RPMI8226 (cell line): ENCODE data around the gene B4GALT1.

Source experiments
- DNase-seq: peaks from one replicate; pipeline ENCODE4 v3.0.0-alpha.2; 2015

B4GALT1 gene, protein sequence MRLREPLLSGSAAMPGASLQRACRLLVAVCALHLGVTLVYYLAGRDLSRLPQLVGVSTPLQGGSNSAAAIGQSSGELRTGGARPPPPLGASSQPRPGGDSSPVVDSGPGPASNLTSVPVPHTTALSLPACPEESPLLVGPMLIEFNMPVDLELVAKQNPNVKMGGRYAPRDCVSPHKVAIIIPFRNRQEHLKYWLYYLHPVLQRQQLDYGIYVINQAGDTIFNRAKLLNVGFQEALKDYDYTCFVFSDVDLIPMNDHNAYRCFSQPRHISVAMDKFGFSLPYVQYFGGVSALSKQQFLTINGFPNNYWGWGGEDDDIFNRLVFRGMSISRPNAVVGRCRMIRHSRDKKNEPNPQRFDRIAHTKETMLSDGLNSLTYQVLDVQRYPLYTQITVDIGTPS

DNA sequence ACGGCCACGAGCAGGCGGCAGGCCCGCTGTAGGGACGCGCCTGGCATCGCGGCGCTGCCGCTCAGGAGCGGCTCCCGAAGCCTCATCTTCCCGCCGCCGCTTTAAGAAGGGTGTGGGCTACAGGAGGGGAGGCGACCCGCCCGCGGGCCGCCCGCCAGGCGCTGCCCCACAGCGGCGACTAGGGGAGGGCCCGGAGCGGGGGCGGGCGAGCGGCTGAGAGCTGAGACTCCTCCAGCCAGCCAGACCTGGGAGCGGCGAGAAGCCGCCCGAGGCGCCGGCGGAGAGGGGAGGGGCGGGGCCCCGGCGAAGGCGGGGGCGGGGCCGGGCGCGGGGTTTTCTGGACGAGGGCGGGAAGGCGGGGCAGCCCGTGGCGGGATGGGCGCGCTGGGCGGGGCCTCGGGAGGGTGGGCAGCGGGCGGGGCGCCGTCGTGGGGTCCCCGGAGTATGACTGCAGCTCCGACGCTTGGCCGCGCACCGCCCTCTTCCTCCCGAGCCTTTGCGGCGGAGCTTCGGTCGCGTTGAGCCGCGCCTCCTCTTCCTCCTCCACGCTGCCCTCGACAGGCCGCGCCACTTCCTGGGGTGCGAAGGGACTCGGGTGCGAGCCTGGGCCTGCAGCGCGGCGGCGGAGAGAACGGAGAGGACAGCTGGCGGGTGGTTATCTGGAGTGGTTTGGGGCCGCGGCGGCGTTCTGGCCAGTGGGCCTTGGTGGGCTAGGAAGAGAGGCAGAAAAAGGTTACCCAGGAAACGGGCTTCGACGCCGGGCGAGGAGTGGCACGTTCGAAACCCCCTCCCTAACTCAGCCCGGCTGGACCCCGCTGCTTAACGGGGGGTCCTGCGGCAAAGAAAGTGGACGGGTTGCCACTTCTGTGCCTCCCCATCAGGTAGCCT lies at the start of gene B4GALT1:
TSS of gene B4GALT1 (minus strand) at position 253 of the 888 bp plus-strand sequence. CDS start at position 86, 167 bp downstream.
- DNase-seq: peak; percentile 94

DNA sequence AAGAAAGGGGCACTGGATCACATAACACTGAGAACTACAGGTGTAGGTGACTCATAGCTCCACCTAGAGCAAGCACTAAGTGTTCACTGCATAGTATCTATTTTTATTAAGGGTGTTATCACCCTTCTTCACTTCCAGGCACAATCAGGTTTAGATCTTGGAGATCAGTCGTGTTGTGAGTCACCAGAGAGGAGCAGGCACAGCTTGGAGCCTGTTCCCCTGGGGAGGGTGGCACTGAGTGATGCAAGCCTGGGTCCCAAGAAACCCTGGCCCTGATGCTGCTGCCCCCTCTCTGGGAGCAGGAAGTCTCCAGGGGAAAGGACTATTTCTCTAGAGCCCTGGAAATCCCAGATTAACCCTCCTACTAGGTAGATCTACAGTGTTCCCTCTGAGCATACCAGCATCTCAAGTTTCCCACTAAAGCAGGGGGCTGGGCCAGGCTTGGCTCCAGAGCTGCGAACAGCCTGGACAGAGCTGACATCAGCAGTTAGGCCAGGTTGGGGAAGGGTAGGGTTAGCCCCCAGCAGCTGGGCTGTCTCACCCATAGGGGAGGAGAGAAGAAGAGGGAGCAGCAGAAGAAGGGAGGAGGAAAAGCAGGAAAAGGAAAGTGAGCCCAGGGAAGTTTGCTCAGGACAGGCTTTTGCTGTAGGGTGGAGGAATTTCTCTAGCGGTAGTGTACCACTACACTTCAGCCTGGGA lies 44.7 kb upstream of the B4GALT1 start:
- DNase-seq: no peak

DNA sequence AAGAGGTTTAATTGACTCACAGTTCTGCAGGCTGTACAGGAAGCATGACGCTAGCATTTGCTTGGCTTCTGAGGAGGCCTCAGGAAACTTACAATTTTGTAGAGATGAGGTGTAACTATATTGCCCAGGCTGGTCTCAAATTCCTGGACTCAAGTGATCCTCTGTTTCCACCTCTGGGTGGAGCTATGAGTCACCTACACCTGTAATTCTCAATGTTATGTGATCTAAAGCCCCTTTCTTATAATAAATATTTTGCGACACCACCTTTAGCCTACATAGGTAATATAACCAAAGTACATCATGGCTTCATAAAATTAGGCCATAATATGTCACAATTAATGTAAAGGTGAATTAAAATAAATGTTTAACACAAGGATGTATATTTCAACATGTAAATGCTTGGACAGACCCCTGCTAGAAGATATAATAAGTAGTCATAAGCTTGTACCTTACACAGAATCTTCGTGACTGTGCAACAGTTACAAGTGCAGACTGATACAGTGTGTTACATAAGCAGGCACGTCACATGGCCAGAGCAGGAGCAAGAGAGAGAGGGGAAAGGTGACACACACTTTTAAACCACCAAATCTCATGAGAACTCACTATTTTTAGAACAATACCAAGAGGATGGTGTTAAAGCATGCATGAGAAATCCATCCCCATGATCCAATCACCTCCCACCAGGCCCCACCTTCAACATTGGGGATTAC lies 43.0 kb upstream of the B4GALT1 start:
- DNase-seq: no peak

DNA sequence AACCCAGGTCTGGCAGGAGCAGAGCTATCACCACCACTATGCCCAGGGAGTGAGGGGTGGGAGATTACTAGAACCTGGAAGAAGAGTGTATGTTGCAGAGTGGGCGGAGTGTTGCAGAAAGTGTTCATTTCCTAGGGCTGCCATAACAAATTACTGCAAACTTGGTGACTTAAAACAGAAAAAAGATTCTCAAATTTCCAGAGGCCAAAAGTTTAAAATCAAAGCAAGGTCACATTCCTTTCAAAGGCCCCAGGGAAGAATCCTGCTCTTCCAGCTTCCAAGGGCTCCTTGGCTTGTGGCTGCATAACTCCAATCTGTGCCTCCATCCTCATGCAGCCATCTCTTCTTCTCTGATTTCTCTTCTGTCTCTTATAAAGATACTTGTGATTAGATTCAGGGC lies 42.3 kb upstream of the B4GALT1 start:
- DNase-seq: no peak

DNA sequence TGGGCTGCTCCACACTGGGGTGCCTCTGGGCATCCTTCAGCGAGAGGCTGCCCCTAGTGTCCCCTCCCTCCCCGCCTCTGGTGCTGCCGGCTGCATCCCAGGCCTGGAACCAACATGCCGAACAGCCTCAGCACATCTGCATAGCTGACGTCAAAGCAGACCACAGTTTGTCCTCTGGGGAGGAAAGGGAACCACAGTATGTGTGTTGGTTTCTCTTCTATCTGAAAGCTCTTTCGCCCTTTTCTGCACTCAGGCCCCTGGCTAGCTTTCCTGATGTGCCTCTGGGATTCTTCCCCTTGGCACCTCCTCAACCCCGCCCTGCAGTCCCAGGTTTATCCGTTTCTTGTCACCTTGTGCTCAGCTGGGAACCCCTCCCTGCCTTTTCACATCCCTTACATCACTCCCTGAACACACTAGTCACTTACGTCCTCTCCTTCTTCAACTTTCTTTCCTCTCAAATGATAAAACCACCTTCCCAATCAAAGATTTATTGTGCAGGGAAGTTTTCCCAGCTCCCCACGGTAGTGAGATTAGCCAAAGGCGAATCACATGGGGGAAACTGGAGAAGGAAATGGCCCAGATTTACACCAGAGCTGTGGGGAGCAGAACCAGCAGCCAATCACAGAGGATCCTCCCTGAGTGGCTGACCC lies 35.5 kb upstream of the B4GALT1 start:
- DNase-seq: peak; percentile 44

DNA sequence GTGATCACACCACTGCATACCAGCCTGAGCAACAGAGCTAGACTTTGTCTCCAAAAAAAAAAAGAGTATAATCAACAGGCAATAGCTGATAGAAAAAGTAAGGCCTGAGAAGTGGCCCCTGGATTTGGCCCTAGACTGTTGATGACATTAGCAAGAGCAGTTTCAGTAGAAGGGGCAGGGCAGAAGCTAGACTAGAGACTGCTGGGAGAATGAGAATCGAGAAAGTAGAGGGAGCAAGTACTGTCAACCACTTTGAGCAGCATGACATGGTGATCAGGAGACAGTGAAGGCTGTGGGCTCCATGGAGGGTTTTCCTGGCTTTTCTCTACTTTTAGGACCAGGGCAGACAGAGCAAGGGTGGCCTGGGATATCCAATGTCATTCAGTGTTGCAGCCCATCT lies 34.9 kb upstream of the B4GALT1 start:
- DNase-seq: no peak

DNA sequence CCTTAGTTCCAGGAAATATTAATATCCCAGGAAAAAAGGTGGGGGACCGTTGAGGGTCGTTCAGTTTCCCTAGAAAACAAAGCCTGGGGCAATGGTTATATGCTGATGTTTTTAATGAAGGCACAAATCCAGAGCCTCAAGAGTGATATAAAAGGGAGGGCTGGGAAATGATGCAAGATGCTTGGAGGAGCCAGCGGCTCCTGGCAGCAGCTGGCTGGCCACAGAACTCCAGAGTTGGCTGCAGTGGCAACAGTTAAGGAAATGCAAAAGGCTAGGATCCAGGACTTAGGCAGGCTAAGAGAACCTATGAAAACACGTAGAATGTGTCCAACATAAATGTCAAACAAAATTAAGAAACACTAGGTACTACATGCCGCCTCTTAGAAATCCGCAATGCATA lies 31.0 kb upstream of the B4GALT1 start:
- DNase-seq: no peak

DNA sequence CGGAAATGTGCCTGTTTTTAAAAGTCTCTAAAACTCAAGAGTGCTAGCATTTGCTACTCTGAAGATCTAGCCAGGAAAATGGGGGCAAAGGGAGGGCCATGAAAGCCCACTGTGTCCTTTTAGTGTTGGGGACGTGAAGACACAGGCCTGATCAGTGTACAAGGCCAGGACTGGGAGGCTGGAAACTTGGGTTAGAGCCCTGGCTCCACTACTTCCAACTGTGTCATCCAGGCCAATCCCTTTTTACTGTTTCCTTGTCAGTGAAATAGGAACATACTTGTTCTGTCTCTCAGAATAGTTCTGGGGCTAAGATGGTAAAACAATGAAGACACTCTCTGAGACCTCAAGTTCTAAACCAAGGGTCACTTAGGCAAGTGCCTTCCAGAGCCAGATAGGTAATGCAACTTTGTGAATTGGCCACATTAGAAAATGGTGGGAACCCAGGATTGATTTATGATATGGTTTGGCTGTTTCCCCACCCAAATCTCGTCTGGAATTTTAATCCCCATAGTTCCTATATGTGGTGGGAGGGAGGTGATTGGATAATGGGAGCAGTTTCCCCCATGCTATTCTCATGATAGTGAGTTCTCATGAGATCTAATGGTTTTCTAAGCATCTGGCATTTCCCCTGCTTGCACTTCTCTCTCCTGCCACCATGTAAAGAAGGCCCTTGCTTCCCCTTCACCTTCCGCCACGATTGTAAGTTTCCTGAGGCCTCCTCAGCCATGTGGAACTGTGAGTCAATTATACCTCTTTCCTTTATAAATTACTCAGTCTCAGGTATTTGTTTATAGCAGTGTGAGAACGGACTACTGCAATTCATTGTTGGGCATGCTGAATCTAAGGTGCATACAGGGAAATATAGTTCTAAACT lies 30.4 kb upstream of the B4GALT1 start:
- no peak for DNase-seq

DNA sequence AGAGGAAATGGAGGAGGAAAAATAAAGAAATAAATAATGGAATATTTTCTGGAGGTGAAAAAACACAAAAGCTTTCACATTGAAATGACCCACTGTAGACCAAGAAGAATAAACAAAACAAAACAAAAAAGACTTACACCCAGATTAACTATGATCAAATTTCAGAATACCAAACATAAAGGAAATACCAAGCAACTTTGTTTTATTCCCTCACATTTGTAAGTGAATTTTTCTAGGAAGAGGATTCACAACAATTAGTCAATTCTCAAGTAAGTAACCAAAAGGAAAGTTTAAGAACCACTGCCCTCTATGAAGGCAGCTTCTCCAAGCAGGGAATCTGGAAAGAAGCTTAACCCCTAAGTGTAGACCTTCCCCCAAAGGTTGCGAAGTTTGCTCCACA lies 29.6 kb upstream of the B4GALT1 start:
- DNase-seq: no peak

DNA sequence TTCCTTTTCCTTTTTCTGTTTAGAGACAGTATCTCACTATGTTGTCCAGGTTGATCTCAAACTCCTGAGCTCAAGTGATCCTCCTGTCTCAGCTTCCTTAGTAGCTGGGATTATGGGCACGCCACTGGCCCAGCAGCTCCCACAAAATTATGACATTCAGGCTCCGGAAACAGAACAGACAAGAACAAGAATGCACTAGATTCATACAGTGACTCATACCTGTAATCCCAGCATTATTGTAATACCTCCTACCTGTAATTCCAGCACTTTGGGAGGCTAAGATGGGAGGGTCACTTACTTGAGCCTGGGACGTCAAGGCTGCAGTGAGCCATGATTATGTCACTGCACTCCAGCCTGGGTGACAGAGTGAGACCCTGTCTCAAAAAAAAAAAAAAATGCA lies 26.7 kb upstream of the B4GALT1 start:
- no peak for DNase-seq

DNA sequence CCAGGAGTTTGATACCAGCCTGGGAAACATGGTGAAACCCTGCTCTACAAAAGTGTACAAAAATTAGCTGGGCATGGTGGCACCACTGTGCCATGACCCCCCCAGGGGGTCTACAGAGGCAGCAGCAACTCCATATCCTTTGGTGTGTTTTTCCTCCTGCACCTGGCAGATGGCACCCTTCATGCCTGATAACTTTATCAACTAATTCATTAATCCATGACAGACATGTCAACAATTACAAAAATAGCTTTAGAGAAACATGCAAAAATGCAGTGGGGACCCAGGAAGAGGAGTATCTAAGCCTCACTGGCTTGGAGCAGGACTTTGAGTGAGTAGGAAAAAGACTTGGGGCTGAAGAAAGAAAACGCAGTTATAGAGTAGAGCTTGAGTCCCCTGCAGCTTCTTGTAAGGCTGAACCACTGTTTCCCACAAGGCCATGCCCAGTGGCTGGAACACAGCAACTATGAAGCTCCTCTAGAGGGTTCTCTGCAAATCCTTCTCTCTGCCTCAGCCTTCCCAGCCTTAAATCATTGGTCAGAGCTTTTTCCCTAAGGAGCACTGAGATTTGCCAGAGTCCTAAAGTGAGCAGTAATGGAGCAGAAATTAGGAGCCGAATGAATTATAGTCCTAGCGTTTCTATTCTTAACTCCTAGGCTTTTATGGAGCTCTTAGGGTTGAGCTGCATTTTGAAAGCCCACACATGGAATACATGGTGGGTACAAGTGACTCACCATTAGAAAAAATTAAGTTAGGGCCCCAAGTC lies 25.5 kb upstream of the B4GALT1 start:
- no peak for DNase-seq

DNA sequence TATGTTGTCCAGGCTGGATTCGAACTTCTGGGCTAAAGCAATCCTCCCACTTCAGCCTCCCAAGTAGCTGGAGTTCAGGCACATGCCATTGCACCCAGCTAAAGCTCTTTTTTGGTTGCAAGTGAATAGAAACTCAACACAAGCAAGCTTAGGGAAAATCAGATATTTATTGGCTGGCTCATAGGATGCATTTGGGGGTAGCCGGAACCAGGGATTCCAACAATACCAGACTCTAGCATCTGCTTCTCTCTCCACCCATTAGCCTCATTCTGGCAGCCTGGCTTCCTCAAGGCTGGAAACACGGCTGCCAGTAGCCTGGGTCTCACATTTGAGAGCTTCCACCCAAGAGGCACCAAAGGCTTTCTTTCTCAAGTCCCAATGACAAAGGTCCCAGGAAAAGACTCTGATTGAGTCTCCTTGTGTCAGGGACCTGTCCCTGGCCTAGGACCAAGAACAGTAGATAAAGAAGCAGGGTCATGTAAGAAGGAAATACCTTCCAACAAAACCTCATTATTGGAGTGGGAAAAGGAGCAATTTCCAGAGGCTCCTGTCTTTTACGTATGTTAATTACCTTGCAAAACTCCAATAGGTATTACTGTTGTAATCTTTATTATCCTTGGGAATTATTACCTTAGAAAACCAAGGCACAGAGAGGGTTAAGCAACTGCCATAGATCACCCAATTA lies 23.0 kb upstream of the B4GALT1 start:
- DNase-seq: no peak

DNA sequence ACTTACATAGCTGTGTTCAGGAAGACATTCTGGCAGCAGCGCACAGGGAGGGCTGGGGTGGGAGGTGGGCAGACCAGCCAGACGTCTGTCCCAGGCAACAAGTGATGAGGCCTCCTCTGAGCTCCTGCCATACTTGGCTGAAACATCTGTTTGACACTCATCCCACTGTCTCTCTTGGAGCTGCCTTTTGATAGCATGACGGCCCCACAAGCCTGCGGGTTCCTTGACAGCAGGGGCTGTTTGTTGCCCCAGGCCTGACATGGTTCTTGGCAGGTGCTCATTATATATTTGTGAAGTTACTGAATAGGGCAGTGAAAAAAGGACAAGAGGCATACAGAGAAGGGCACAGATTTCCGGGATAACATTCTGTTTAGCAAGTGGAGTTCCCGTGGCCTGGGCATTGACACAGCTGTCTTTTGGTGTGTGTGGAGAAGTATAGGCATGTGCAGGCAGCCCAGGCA lies 22.2 kb upstream of the B4GALT1 start:
- DNase-seq: no peak

DNA sequence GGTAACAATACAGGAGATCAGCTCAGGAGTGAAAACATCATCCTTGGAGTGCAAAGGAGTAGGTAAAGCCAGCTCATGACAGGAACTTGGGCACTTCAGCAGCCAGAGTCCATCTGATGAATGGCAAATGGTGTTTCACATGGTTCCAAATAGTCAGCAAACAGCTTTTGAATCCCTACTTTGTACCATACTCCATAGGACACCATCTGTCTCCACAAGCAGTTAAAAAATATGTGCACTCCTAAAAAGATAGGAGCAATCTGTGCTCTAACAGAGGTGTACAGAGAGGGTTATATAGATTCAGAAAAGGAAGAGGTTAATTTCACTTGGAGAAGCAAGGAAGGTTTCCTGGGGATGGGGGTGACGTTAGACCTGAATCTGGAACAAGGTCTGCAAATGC lies 21.6 kb upstream of the B4GALT1 start:
- no peak for DNase-seq

DNA sequence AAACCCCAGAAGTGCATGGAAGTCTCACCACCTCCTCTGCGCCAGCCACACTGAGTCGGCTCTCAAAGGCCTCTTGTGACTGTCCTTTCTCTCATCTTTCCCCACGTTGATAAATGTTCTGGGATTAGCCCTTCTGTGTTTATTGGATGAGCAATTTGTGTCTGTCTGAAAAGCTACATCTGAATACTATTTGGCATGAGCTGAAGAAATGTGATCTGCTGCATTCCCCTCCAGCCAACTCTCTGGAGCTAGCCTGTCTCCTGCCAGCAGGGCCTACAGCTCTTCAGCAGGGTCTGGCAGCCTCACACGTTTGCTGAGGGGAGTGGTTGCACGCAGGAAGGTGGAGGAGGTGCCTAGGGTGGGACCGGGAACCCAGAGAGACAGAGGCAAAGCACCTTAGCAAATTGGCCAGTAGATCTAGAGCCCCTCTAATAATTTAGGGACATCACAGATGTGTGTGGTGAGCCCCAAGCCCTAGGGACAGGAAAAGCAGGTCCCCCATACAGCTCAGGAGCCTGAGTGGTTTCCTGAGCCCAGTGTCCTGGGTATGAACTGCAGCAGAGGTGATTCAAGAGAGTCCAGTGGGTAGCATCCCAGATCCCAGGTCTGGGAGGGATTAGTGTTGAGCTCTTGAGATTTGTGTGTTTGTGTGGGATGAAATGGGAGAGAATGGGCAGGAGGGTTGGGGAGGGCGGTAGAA lies 20.5 kb upstream of the B4GALT1 start:
- no peak for DNase-seq

DNA sequence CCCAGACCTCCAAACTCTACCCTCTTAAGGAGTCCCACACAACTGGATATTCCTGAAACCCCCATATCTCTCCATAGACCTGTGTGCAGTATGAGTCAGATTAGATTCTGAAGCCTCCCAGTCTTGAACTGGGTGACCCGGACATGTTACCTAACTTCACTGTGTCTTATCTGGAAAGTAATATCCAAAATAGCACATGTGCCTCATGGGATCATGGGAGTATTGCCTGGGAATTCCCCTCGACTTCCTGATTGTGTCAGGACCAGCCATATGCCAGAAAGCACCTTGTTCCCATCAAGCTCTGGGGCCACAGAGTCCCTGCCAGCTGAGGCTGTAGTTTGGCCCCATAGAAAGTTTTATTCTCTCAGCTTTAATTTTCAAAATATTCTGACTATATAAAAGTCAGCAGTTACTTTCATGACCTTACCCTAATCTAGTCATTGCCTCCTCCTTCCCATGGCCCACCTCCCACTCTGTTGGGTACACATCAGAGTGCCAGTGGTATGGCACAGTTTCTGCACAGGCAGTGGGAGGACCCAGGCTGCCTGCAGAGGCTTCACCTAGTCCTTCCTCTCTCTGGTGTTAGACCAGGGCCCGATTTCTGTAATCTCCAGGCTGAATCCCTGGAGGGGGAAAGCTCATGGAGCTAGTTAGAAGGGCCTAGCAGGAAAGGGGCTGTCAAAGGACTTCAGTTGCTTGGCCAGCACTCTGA lies 19.5 kb upstream of the B4GALT1 start:
- no peak for DNase-seq

DNA sequence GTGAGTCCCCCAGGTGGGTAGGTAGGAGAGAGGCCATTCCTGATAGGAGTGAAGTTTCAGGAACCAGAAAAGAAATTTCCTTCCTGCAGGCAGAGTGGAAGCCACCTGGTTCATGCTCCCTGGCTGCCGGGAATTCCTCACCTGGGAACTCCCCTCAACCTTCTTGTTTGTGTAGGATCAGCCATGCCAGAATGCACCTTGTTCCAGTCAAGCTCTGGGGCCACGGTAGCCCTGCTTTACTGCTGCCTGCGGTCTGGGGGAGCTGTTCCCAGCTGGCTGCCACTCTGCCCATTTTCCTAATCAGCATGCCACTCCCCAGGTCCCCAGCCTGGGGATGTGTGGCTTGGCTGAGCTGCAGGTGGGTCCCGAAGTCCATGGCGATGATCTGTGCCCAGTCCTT lies 18.7 kb upstream of the B4GALT1 start:
- DNase-seq: no peak

DNA sequence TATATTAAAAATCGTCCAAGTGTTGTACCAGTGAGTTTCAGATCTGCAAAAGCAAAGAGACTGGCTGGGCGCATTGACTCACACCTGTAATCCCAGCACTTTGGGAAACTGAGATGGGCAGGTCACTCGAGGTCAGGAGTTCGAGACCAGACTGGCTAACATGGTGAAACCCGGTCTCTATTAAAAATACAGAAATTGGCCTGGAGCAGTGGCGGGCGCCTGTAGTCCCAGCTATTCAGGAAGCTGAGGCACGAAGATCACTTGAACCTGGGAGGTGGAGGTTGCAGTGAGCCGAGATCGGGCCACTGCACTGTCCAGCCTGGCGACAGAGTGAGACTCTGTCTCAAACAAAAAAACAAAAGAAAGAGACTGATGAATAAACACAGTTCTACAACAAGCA lies 18.3 kb upstream of the B4GALT1 start:
- no peak for DNase-seq
